Uterus (tissue), 4 donors: ENCODE data around the gene PLPP6. TPM values are rescaled to one million over a fixed set of nuclear protein-coding genes. Genes with fewer than 3 reads are reported as not detected.

Experiments
- DNase-seq, 2 donors: peaks; one replicate each; pipeline ENCODE4 v3.0.0-alpha.2; 2019 to 2020
- H3K27ac ChIP-seq, 2 donors: fragments of 200-600 bp; sonication (generic); 1 replicate in 1 of 2; 2 replicates in 1 of 2; pipeline ENCODE4 v1.5.1; 2016 to 2018
- H3K27me3 ChIP-seq, 2 donors: fragments of 200-600 bp; sonication (generic); one replicate each; pipeline ENCODE4 v1.5.1; 2018 to 2019; ENCODE audit warnings: control low read depth in 1 of 2
- H3K36me3 ChIP-seq, 2 donors: fragments of 200-600 bp; sonication (generic); one replicate each; pipeline ENCODE4 v1.5.1; 2019; ENCODE audit warnings: control low read depth in 1 of 2
- H3K4me1 ChIP-seq, 2 donors: fragments of 200-600 bp; sonication (generic); one replicate each; pipeline ENCODE4 v1.5.1; 2018 to 2019; ENCODE audit warnings: control low read depth in 1 of 2
- H3K4me3 ChIP-seq, 2 donors: fragments of 200-600 bp; sonication (generic); 1 replicate in 1 of 2; 2 replicates in 1 of 2; pipeline ENCODE4 v1.5.1; 2018 to 2019; ENCODE audit warnings: mild to moderate bottlenecking in 1 of 2
- H3K9me3 ChIP-seq, 2 donors: fragments of 200-600 bp; sonication (generic); one replicate each; pipeline ENCODE4 v1.5.1; 2019; ENCODE audit warnings: control low read depth in 1 of 2
- CTCF ChIP-seq, 4 experiments: fragments of 200-600 bp in 2 of 4; fragments of 450-650 bp in 2 of 4; sonication (generic) in 2 of 4; IDR thresholded peaks; one replicate each; pipeline ENCODE4 v1.5.1; 2016 to 2019; ENCODE audit warnings: antibody characterized with exemption in 4 of 4, mild to moderate bottlenecking in 2 of 4, moderate library complexity in 1 of 4
- POLR2A ChIP-seq, 2 donors: fragments of 450-650 bp; IDR thresholded peaks; one replicate each; pipeline ENCODE4 v1.6.1; 2016; ENCODE audit warnings: antibody characterized with exemption in 2 of 2, mild to moderate bottlenecking in 1 of 2, moderate library complexity in 1 of 2
- intact Hi-C: fragments of 100-400 bp; cut with DNase I; formaldehyde crosslinking; loops from one replicate; pipeline ENCODE4 v1.15.1; 2023; ENCODE audit warnings: low total_unique reads
- total RNA-seq, 4 donors: library from RNA; depleted of rRNA in 3 of 4; stranded (reverse); fragments of >200 nt in 3 of 4; gene quantifications; one replicate each; pipeline versions ENCODE4 v1.1.0 to v1.2.4, GENCODE V29; 2014 to 2023
- donor health status: DM: yes; HTN: yes; CAD: no.

PLPP6 gene
- total RNA-seq, 4 donors from 2014 or later, result 5.6 to 8.3 (median 7.2) TPM

GRCh38 chr9:4677392-4677791 is 15.3 kb downstream of the PLPP6 start:
- Histone ChIP-seq H3K9me3 (no peaks in the 10 kb centered on the region), H3K36me3 (no peaks in the 10 kb centered on the region), H3K4me1 (no peaks in the 10 kb centered on the region), H3K27me3 (no peaks in the 10 kb centered on the region), H3K4me3 (no peak overlapping the region), H3K27ac (peak overlapping the region in 1 of 2 donors; percentile 94)
- TF ChIP-seq POLR2A (IDR thresholded peaks at IDR 0.05), result no peak
- intact Hi-C loops, result loop anchor here (10.0 kb wide), 1 partner anchor 67 kb away; the partner anchor contains the start of gene AK3
- no peak for DNase-seq

- Histone ChIP-seq H3K4me3 (peak overlapping the region; percentile 74 to 82), H3K9me3 (no peaks in the 10 kb centered on the region), H3K4me1 (no peaks in the 10 kb centered on the region), H3K27me3 (no peaks in the 10 kb centered on the region), H3K27ac (peak overlapping the region; percentile 94 to 95), H3K36me3 (no peaks in the 10 kb centered on the region)
- TF ChIP-seq POLR2A (IDR thresholded peaks at IDR 0.05) (no peak), CTCF (IDR thresholded peaks at IDR 0.05) (no peak)
- DNase-seq, result peak in 1 of 2 donors; percentile 21
- intact Hi-C loops, result loop anchor here (10.0 kb wide), 1 partner anchor 66 kb away; the partner anchor contains the start of gene AK3
These were observed 16.7 kb downstream of the PLPP6 start for GRCh38 chr9:4678679-4679267.

DNA sequence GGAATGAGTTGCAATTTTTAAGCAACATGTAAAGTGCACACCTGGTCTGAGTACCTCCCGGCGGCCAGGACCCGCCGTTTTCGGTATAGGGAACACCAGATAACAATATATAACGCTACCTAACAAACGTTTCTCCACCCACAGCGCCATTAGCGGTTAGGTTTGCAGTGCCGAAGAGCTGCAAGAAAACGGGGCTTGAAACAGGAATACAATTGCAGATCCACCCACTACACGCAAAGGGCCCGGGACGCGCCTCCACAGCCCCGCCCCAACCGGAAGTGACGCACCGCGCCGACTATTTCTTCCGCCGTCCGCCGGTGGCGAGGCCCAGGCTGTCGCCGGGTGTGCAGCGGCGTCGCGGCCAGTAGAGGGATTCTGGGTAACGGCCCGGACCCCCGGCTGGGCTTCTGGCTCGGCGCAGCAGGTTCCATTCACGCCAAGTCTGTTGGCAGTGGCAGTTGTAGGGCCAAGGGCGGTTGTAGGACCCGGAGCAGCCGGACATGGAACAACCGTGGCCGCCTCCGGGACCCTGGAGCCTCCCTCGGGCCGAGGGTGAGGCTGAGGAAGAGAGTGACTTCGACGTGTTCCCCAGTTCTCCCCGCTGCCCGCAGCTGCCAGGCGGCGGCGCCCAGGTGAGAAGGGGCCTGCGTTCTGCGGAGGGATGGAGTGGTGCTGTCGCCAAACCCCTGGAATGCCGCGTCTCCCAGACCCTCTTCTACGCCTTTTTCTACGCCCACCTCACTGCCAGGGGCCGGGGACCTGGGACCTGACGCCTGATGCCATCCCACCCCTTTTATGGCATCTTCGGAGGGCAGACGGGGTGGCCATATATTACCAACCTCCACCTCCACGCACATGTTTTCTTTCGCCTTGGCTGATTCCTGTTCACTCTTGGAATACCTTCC is 17.4 kb downstream of the PLPP6 start, which contains the start of gene CDC37L1:
TSS of gene CDC37L1 (plus strand) at position 302 of the 905 bp plus-strand sequence. CDS start at position 501, 199 bp downstream.
- Histone ChIP-seq H3K4me1 (no peaks in the 10 kb centered on the region), H3K27ac (peak within 1 kb of the TSS; percentile 94 to 95), H3K36me3 (no peaks in the 10 kb centered on the region), H3K9me3 (no peaks in the 10 kb centered on the region), H3K4me3 (peak within 1 kb of the TSS; percentile 74 to 82), H3K27me3 (no peaks in the 10 kb centered on the region)
- intact Hi-C loops, result loop anchor here (10.0 kb wide), 1 partner anchor 65 kb away; the partner anchor contains the start of gene AK3
- peak; percentile 98 to 99 for DNase-seq
- TF ChIP-seq POLR2A (IDR thresholded peaks at IDR 0.05) (peak; percentile 98 to 99), CTCF (IDR thresholded peaks at IDR 0.05) (peak; percentile 23 to 83 (median 71))

- H3K4me3 ChIP-seq, result peak overlapping the region; percentile 74 to 82
- no peaks in the 10 kb centered on the region for H3K27me3 ChIP-seq
- H3K36me3 ChIP-seq, result no peaks in the 10 kb centered on the region
- peak overlapping the region; percentile 94 to 95 for H3K27ac ChIP-seq
- intact Hi-C loops, result no loop called here
- TF ChIP-seq CTCF (IDR thresholded peaks at IDR 0.05) (no peak), POLR2A (IDR thresholded peaks at IDR 0.05) (no peak)
- no peaks in the 10 kb centered on the region for H3K9me3 ChIP-seq
- DNase-seq, result no peak
- no peaks in the 10 kb centered on the region for H3K4me1 ChIP-seq
These were observed 18.1 kb downstream of the PLPP6 start for GRCh38 chr9:4680173-4680525.

DNA sequence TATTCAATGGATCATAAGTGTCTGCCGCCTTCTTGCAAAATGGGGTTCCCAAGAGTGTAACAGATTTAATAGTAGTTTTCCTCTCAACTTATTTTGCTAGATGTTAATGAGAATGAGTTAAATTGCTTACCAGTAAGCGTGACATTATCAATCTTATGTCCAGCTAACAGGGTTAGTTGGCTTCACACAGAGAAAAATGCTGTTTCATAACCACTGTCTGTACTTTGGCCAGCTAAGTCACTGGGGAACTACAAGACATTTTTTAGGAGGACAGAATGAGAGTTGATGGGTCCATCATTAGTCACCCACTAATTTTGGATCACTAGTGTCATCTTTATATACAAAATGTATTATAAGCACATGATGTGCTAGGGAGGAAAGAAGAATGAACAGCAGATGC is 18.7 kb downstream of the PLPP6 start:
- intact Hi-C loops, result no loop called here
- Histone ChIP-seq H3K36me3 (no peaks in the 10 kb centered on the region), H3K9me3 (no peaks in the 10 kb centered on the region), H3K4me1 (no peaks in the 10 kb centered on the region), H3K4me3 (peak overlapping the region in 1 of 2 donors; percentile 82), H3K27me3 (no peaks in the 10 kb centered on the region), H3K27ac (peak overlapping the region; percentile 94 to 95)
- no peak for DNase-seq
- no peak for TF ChIP-seq CTCF (IDR thresholded peaks at IDR 0.05)
